GM23248 (cell line): ENCODE results near the gene IL1R1. TPM values are rescaled to one million over a fixed set of nuclear protein-coding genes. Genes with fewer than 3 reads are reported as not detected.
A peak's percentile ranks its signal among the peaks of the same experiment; 100 is the strongest.

ENCODE experiments used
- DNase-seq: peaks from one replicate; pipeline ENCODE4 v3.0.0-alpha.2; 2015
- H2AFZ ChIP-seq: fragments of 200-600 bp; sonication (generic); 2 replicates; pipeline ENCODE4 v1.6.1; 2016; ENCODE audit warnings: antibody characterized with exemption
- H3F3A ChIP-seq: fragments of 200-600 bp; sonication (generic); 2 replicates; pipeline ENCODE4 v1.6.1; 2016; ENCODE audit warnings: mild to moderate bottlenecking, antibody characterized with exemption, mixed run types; ENCODE audit not compliant: insufficient read depth
- H3K27ac ChIP-seq: fragments of 200-600 bp; sonication (generic); 2 replicates; pipeline ENCODE4 v1.5.1; 2016; ENCODE audit warnings: mild to moderate bottlenecking
- H3K27me3 ChIP-seq: fragments of 200-600 bp; sonication (generic); replicated peaks from 2 replicates; pipeline ENCODE4 v1.6.1; 2016; ENCODE audit warnings: mild to moderate bottlenecking; ENCODE audit not compliant: insufficient read depth
- H3K36me3 ChIP-seq: fragments of 200-600 bp; sonication (generic); 2 replicates; pipeline ENCODE4 v1.6.1; 2016; ENCODE audit warnings: low read depth, mild to moderate bottlenecking
- H3K4me1 ChIP-seq: fragments of 200-600 bp; sonication (generic); 2 replicates; pipeline ENCODE4 v1.6.1; 2016; ENCODE audit warnings: mild to moderate bottlenecking; ENCODE audit not compliant: insufficient read depth
- H3K4me2 ChIP-seq: fragments of 200-600 bp; sonication (generic); one replicate; pipeline ENCODE4 v1.6.1; 2016; ENCODE audit warnings: mild to moderate bottlenecking; ENCODE audit not compliant: unreplicated experiment
- H3K4me3 ChIP-seq: fragments of 200-600 bp; sonication (generic); 2 replicates; pipeline ENCODE4 v1.5.1; 2016; ENCODE audit warnings: mild to moderate bottlenecking
- H3K79me2 ChIP-seq: fragments of 200-600 bp; sonication (generic); 2 replicates; pipeline ENCODE4 v1.6.1; 2016; ENCODE audit warnings: mild to moderate bottlenecking; ENCODE audit not compliant: insufficient read depth
- H3K9ac ChIP-seq: fragments of 200-600 bp; sonication (generic); 2 replicates; pipeline ENCODE4 v1.6.1; 2016; ENCODE audit warnings: mild to moderate bottlenecking
- H3K9me2 ChIP-seq: fragments of 200-600 bp; sonication (generic); 2 replicates; pipeline ENCODE4 v1.6.1; 2016; ENCODE audit warnings: mixed run types, mild to moderate bottlenecking, moderate library complexity; ENCODE audit not compliant: insufficient read depth
- H3K9me3 ChIP-seq: fragments of 200-600 bp; sonication (generic); one replicate; pipeline ENCODE4 v1.6.1; 2017; ENCODE audit warnings: low read depth
- H4K20me1 ChIP-seq: fragments of 200-600 bp; sonication (generic); 2 replicates; pipeline ENCODE4 v1.6.0; 2016; ENCODE audit not compliant: insufficient read depth
- EZH2 ChIP-seq: fragments of 200-600 bp; sonication (generic); IDR thresholded peaks from 2 replicates; pipeline ENCODE4 v1.6.1; 2018; ENCODE audit warnings: antibody characterized with exemption, mild to moderate bottlenecking; ENCODE audit not compliant: insufficient read depth, poor library complexity, severe bottlenecking
- EZH2phosphoT487 ChIP-seq: fragments of 200-600 bp; sonication (generic); IDR thresholded peaks from 2 replicates; pipeline ENCODE4 v1.6.1; 2018; ENCODE audit warnings: antibody characterized with exemption, moderate library complexity, mild to moderate bottlenecking, low read depth; ENCODE audit not compliant: insufficient read depth
- WGBS, 2 experiments: methylation state at CpG; one replicate each; pipeline ENCODE4 v1.1.6; 2015 to 2017; ENCODE audit warnings: low lambda C conversion rate in 2 of 2, low coverage in 1 of 2; ENCODE audit errors: missing lambda C conversion rate in 2 of 2; 5-methylcytosine and 5-hydroxymethylcytosine counted together
- in situ Hi-C: fragments of 300-500 bp; cut with MboI; formaldehyde crosslinking; loops from 2 replicates; pipeline ENCODE4 v1.15.0; 2020
- polyA plus RNA-seq: library from polyadenylated mRNA; unstranded; fragments of >200 nt; fragmentation: Nextera tagmentation; extraction: Ambion mirVana; gene quantifications from 2 replicates; pipeline ENCODE4 v1.2.1, GENCODE V29; 2016
- total RNA-seq: library from RNA; depleted of rRNA; stranded (reverse); fragments of >200 nt; shearing (Covaris generic); gene quantifications from 2 replicates; pipeline ENCODE4 v1.2.3, GENCODE V29; 2014

Gene IL1R1
- total and polyA plus RNA-seq, 2 experiments from 2014 or later = 75.4 to 87.9 TPM

DNA sequence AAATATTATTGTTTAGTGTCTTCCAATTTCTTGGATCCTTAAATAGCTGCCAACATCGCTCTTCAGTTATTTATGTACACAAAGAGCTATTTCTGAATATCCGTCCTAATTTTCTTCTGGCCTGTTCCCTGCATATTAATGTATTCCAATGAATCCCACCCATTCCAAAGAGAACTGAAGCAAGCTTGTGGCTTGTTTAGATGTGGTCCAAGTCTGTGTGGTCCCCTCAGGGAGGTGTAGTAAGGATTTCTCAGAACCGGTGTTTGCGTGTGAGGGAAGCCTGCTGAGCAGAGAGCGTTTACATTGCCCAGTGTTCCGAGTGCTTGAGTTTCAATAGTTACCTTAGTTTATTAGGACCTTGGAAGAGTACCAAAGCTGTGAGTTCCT lies 25.1 kb upstream of the IL1R1 start:
- in situ Hi-C loops = no loop called here
- H2AFZ ChIP-seq = no peak overlapping the region
- no peaks in the 10 kb centered on the region for H3K27me3 ChIP-seq
- no peaks in the 10 kb centered on the region for H3K9me3 ChIP-seq
- peaks cover 31% of the 10 kb centered on the region for H3K4me1 ChIP-seq
- no peak overlapping the region for H3K27ac ChIP-seq
- H3K4me2 ChIP-seq = no peak overlapping the region
- H3K36me3 ChIP-seq = peaks cover 19% of the 10 kb centered on the region
- no peak overlapping the region for H3K4me3 ChIP-seq
- H3K9me2 ChIP-seq = no peaks in the 10 kb centered on the region
- H3K79me2 ChIP-seq = peaks cover 92% of the 10 kb centered on the region
- TF ChIP-seq EZH2phosphoT487 (no peak), EZH2 (no peak)
- DNase-seq = no peak
- H3F3A ChIP-seq = peaks cover 17% of the 10 kb centered on the region
- 91 to 94% methylated on average over 6 of the region's 6 CpGs for WGBS, 2 experiments
- H3K9ac ChIP-seq = no peak overlapping the region
- no peaks in the 10 kb centered on the region for H4K20me1 ChIP-seq

DNA sequence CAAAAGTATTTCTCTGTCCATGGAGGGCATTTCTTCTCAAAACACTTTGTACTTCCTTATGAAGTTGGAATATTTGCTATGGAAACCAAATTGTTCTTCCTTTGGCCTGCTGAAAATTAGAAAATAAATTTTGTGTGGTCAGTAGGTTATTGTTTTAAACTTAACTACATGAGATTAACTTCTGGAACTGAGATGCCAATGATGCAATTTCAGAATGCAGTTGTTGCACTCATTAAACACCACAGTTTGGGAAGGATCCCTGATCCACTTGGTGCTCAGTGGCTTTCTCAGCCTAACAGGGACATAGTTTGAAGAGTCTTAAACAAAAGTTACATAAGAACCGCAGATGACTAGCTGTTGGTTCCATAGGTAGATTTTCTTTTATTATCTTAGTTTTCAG lies 23.3 kb upstream of the IL1R1 start:
- peak; percentile 29 for DNase-seq
- H3K36me3 ChIP-seq = peaks cover 13% of the 10 kb centered on the region; the same call in 1 of the 2 replicates
- H3K9me2 ChIP-seq = no peaks in the 10 kb centered on the region
- WGBS, 2 experiments = 100% methylated on average over 1 of the region's 1 CpG
- no peaks in the 10 kb centered on the region for H4K20me1 ChIP-seq
- TF ChIP-seq EZH2phosphoT487 (no peak), EZH2 (no peak)
- no peak overlapping the region for H3K4me3 ChIP-seq
- in situ Hi-C loops = no loop called here
- 0 out of 2 replicates have a peak overlapping the region, but pooled peaks have one; percentile 11 for H3K27ac ChIP-seq
- H3K27me3 ChIP-seq = no peaks in the 10 kb centered on the region
- peaks cover 29% of the 10 kb centered on the region for H3K4me1 ChIP-seq
- H3K4me2 ChIP-seq = no peak overlapping the region
- no peak overlapping the region for H3K9ac ChIP-seq
- H3K9me3 ChIP-seq = no peaks in the 10 kb centered on the region
- no peak overlapping the region for H2AFZ ChIP-seq
- peaks cover 90% of the 10 kb centered on the region for H3K79me2 ChIP-seq
- H3F3A ChIP-seq = peaks cover 22% of the 10 kb centered on the region

DNA sequence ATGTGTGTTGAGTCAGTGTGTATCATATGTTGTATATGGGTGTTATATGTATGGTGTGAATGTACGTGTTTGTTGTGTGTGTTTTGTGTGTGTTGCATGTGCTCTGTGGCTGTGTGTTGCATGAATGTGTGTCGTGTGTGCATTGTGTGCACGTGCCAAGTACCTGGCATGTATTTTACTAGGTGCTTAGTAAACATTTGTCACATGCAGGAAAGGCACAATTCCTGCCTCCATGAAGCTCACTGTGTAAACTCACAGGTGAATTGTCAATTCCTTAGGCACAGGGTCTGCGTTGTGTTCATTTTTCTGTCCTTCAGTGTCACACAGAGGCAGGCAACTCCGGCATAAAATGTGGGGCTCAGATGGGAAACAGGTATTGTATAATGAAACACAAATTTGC lies 22.3 kb upstream of the IL1R1 start:
- peaks cover 29% of the 10 kb centered on the region for H3K4me1 ChIP-seq
- TF ChIP-seq EZH2phosphoT487 (no peak), EZH2 (no peak)
- H3F3A ChIP-seq = peaks cover 22% of the 10 kb centered on the region
- no peaks in the 10 kb centered on the region for H3K27me3 ChIP-seq
- no peak overlapping the region for H3K9ac ChIP-seq
- peaks cover 90% of the 10 kb centered on the region for H3K79me2 ChIP-seq
- peaks cover 11% of the 10 kb centered on the region; the same call in 1 of the 2 replicates for H3K36me3 ChIP-seq
- in situ Hi-C loops = no loop called here
- no peak overlapping the region for H3K4me3 ChIP-seq
- no peak for DNase-seq
- H3K9me2 ChIP-seq = no peaks in the 10 kb centered on the region
- H3K27ac ChIP-seq = no peak overlapping the region
- WGBS, 2 experiments = 97 to 98% methylated on average over 5 of the region's 5 CpGs
- no peaks in the 10 kb centered on the region for H4K20me1 ChIP-seq
- H3K4me2 ChIP-seq = no peak overlapping the region
- no peak overlapping the region for H2AFZ ChIP-seq
- no peaks in the 10 kb centered on the region for H3K9me3 ChIP-seq

DNA sequence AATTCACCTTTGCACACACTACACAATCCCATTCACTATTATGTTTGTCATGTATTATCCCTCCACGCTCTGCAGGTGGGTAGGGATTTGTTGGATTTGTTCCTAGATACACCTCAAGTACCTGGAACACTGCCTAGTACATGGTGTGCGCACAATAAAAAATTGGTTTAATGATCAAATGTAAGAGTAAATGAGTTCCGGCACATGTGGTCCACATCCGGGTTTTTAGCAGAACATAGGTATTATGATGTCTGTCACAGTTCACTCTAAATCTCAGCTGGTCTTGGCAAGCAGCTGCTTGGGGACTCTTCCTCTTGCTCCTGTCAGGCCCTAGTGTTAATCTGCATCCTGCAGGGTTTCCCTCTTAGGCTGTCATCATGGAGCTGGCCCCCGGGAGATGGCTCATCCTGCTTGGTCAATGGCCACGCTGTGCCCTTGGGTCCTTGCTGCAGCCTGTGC lies 21.8 kb upstream of the IL1R1 start:
- H3K27me3 ChIP-seq = no peaks in the 10 kb centered on the region
- WGBS, 2 experiments = 91 to 94% methylated on average over 5 to 6 of the region's 6 CpGs
- no peaks in the 10 kb centered on the region for H3K9me2 ChIP-seq
- TF ChIP-seq EZH2phosphoT487 = no peak
- TF ChIP-seq EZH2 = no peak
- H4K20me1 ChIP-seq = no peaks in the 10 kb centered on the region
- peaks cover 29% of the 10 kb centered on the region for H3K4me1 ChIP-seq
- peaks cover 22% of the 10 kb centered on the region for H3F3A ChIP-seq
- no peak overlapping the region for H2AFZ ChIP-seq
- H3K4me3 ChIP-seq = no peak overlapping the region
- no peak overlapping the region for H3K27ac ChIP-seq
- in situ Hi-C loops = no loop called here
- H3K9me3 ChIP-seq = no peaks in the 10 kb centered on the region
- peaks cover 11% of the 10 kb centered on the region; the same call in 1 of the 2 replicates for H3K36me3 ChIP-seq
- no peak overlapping the region for H3K9ac ChIP-seq
- H3K4me2 ChIP-seq = no peak overlapping the region
- peaks cover 90% of the 10 kb centered on the region for H3K79me2 ChIP-seq
- no peak for DNase-seq

DNA sequence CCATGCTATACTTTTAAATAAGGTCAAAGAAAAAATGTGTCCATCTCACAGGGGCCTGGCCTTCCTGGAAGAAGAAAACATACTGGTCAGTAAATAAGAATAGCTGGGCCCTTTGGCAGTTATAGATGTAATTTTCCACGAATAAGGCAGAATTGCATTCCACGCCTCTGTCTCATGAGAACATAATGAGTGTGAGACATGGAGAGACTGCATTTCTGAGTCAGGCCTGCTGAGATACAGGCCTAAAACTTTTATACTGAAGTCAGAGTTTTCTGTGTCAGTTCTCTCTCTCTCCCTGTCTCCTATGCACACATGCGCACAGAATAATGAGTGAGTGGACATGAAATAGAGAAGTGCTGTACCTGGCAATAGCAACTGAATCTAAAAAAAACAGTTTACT lies 20.4 kb upstream of the IL1R1 start:
- Histone ChIP-seq H3K27ac (peak overlapping the region; percentile 89), H3K9ac (peak overlapping the region; percentile 65), H3K9me2 (no peaks in the 10 kb centered on the region), H3F3A (peaks cover 33% of the 10 kb centered on the region), H3K36me3 (0 out of 2 replicates have a peak, but pooled peaks cover 4% of the 10 kb centered on the region), H3K4me1 (peaks cover 39% of the 10 kb centered on the region), H4K20me1 (no peaks in the 10 kb centered on the region), H2AFZ (0 out of 2 replicates have a peak overlapping the region, but pooled peaks have one; percentile 15), H3K9me3 (no peaks in the 10 kb centered on the region), H3K4me3 (no peak overlapping the region), H3K27me3 (no peaks in the 10 kb centered on the region), H3K4me2 (peak overlapping the region; percentile 68), H3K79me2 (peaks cover 90% of the 10 kb centered on the region)
- no peak for TF ChIP-seq EZH2phosphoT487
- no peak for TF ChIP-seq EZH2
- peak; percentile 96 for DNase-seq
- in situ Hi-C loops = no loop called here
- 6% methylated on average over 3 of the region's 3 CpGs for WGBS, 2 experiments
